ENCODE data around the gene FMN1.

FMN1 gene

GRCh38 chr15:33242165-33242564 lies 47.7 kb upstream of the FMN1 start:
- H2BK12ac ChIP-seq (ENCODE audit: low read length), result no peak overlapping the region
- peak; percentile 90 to 97 for DNase-seq
- H2AK5ac ChIP-seq (ENCODE audit: low read length), result no peak overlapping the region
- H2BK5ac ChIP-seq (ENCODE audit: low read depth, low read length, poor library complexity), result peak overlapping the region; percentile 44
- H3K4me3 ChIP-seq (ENCODE audit: low read depth, low read length), result no peak overlapping the region
- H3K27ac ChIP-seq (ENCODE audit: low read depth, low read length), result peak overlapping the region; percentile 99
- H4K12ac ChIP-seq (ENCODE audit: low read depth, low read length), result no peak overlapping the region
- peaks cover 2% of the 10 kb centered on the region for H3K79me2 ChIP-seq (ENCODE audit: control insufficient read depth, insufficient read depth, low read length, poor library complexity)
- H3K79me1 ChIP-seq (ENCODE audit: low read length), result peaks cover 26% of the 10 kb centered on the region
- no peaks in the 10 kb centered on the region for H3K36me3 ChIP-seq (ENCODE audit: control insufficient read depth in 1 of 2, insufficient read depth in 2 of 2, low read length in 2 of 2)
- H3K14ac ChIP-seq (ENCODE audit: low read length), result no peak overlapping the region
- no peak overlapping the region for H2BK120ac ChIP-seq (ENCODE audit: insufficient read depth, low read length, poor library complexity)
- H3K27me3 ChIP-seq (ENCODE audit: insufficient read depth, low read length), result no peaks in the 10 kb centered on the region
- H2AFZ ChIP-seq (ENCODE audit: insufficient read depth, low read length, poor library complexity), result no peak overlapping the region
- H3K4ac ChIP-seq (ENCODE audit: low read depth, low read length), result no peak overlapping the region
- no peak overlapping the region for H3K9ac ChIP-seq (ENCODE audit: low read length)
- H3K23ac ChIP-seq (ENCODE audit: low read length), result no peak overlapping the region
- H4K8ac ChIP-seq (ENCODE audit: low read depth, low read length), result no peak overlapping the region
- no peak overlapping the region for H3K18ac ChIP-seq (ENCODE audit: low read length)
- H4K91ac ChIP-seq (ENCODE audit: low read depth, low read length), result no peak overlapping the region
- no CpG with 5 or more reads among the region's 1 CpG for whole genome bisulfite sequencing (ENCODE audit: extremely low coverage, insufficient coverage, insufficient read length)
- peak overlapping the region; percentile 43 for H3K4me2 ChIP-seq (ENCODE audit: low read length)
- peaks cover 18 to 19% of the 10 kb centered on the region in 2 experiments for H3K4me1 ChIP-seq (ENCODE audit: control insufficient read depth in 1 of 2, insufficient read depth in 2 of 2, low read length in 2 of 2)
- H3K9me3 ChIP-seq (ENCODE audit: insufficient read depth, low read depth, low read length), result no peaks in the 10 kb centered on the region

- H3K4me3 ChIP-seq (ENCODE audit: low read depth, low read length), result no peak overlapping the region
- H3K4me2 ChIP-seq (ENCODE audit: low read length), result no peak overlapping the region
- no peaks in the 10 kb centered on the region for H3K36me3 ChIP-seq (ENCODE audit: control insufficient read depth in 1 of 2, insufficient read depth in 2 of 2, low read length in 2 of 2)
- no peak overlapping the region for H2BK12ac ChIP-seq (ENCODE audit: low read length)
- no peak overlapping the region for H3K23ac ChIP-seq (ENCODE audit: low read length)
- H2BK120ac ChIP-seq (ENCODE audit: insufficient read depth, low read length, poor library complexity), result no peak overlapping the region
- no peak overlapping the region for H2AFZ ChIP-seq (ENCODE audit: insufficient read depth, low read length, poor library complexity)
- no peak overlapping the region for H4K8ac ChIP-seq (ENCODE audit: low read depth, low read length)
- H4K91ac ChIP-seq (ENCODE audit: low read depth, low read length), result no peak overlapping the region
- no peak overlapping the region for H3K4ac ChIP-seq (ENCODE audit: low read depth, low read length)
- H3K9ac ChIP-seq (ENCODE audit: low read length), result no peak overlapping the region
- no peak overlapping the region for H3K27ac ChIP-seq (ENCODE audit: low read depth, low read length)
- no peak overlapping the region for H3K18ac ChIP-seq (ENCODE audit: low read length)
- H3K4me1 ChIP-seq (ENCODE audit: control insufficient read depth in 1 of 2, insufficient read depth in 2 of 2, low read length in 2 of 2), result peaks cover 3 to 5% of the 10 kb centered on the region in 2 experiments
- H4K12ac ChIP-seq (ENCODE audit: low read depth, low read length), result no peak overlapping the region
- peaks cover 2% of the 10 kb centered on the region for H3K79me2 ChIP-seq (ENCODE audit: control insufficient read depth, insufficient read depth, low read length, poor library complexity)
- peaks cover 11% of the 10 kb centered on the region for H3K79me1 ChIP-seq (ENCODE audit: low read length)
- no peak overlapping the region for H2AK5ac ChIP-seq (ENCODE audit: low read length)
- no peak for DNase-seq
- no peak overlapping the region for H3K14ac ChIP-seq (ENCODE audit: low read length)
- no peaks in the 10 kb centered on the region for H3K27me3 ChIP-seq (ENCODE audit: insufficient read depth, low read length)
- no CpG with 5 or more reads among the region's 4 CpGs for WGBS (ENCODE audit: extremely low coverage, insufficient coverage, insufficient read length)
- no peaks in the 10 kb centered on the region for H3K9me3 ChIP-seq (ENCODE audit: insufficient read depth, low read depth, low read length)
- no peak overlapping the region for H2BK5ac ChIP-seq (ENCODE audit: low read depth, low read length, poor library complexity)
Measured at GRCh38 chr15:33236841-33237509, 42.5 kb upstream of the FMN1 start.

GRCh38 chr15:33234020-33234461 lies 39.5 kb upstream of the FMN1 start:
- Histone ChIP-seq H2AFZ (ENCODE audit: insufficient read depth, low read length, poor library complexity) (no peak overlapping the region), H3K27me3 (ENCODE audit: insufficient read depth, low read length) (no peaks in the 10 kb centered on the region), H3K79me2 (ENCODE audit: control insufficient read depth, insufficient read depth, low read length, poor library complexity) (no peaks in the 10 kb centered on the region), H2AK5ac (ENCODE audit: low read length) (no peak overlapping the region), H2BK120ac (ENCODE audit: insufficient read depth, low read length, poor library complexity) (no peak overlapping the region), H3K4me2 (ENCODE audit: low read length) (no peak overlapping the region), H2BK5ac (ENCODE audit: low read depth, low read length, poor library complexity) (no peak overlapping the region), H3K4me1 (ENCODE audit: control insufficient read depth in 1 of 2, insufficient read depth in 2 of 2, low read length in 2 of 2) (peaks cover 0 to 2% of the 10 kb centered on the region in 2 experiments), H3K14ac (ENCODE audit: low read length) (no peak overlapping the region), H4K91ac (ENCODE audit: low read depth, low read length) (no peak overlapping the region), H3K36me3 (ENCODE audit: control insufficient read depth in 1 of 2, insufficient read depth in 2 of 2, low read length in 2 of 2) (no peaks in the 10 kb centered on the region), H4K12ac (ENCODE audit: low read depth, low read length) (no peak overlapping the region), H3K9ac (ENCODE audit: low read length) (no peak overlapping the region), H3K18ac (ENCODE audit: low read length) (no peak overlapping the region), H3K4ac (ENCODE audit: low read depth, low read length) (no peak overlapping the region), H2BK12ac (ENCODE audit: low read length) (peak overlapping the region; percentile 82), H3K79me1 (ENCODE audit: low read length) (peaks cover 2% of the 10 kb centered on the region), H3K9me3 (ENCODE audit: insufficient read depth, low read depth, low read length) (no peaks in the 10 kb centered on the region), H3K27ac (ENCODE audit: low read depth, low read length) (no peak overlapping the region), H3K23ac (ENCODE audit: low read length) (no peak overlapping the region), H4K8ac (ENCODE audit: low read depth, low read length) (no peak overlapping the region), H3K4me3 (ENCODE audit: low read depth, low read length) (no peak overlapping the region)
- peak; percentile 27 to 79 for DNase-seq
- WGBS (ENCODE audit: extremely low coverage, insufficient coverage, insufficient read length), result no CpG with 5 or more reads among the region's 5 CpGs

- Histone ChIP-seq H4K8ac (ENCODE audit: low read depth, low read length) (no peak overlapping the region), H2AFZ (ENCODE audit: insufficient read depth, low read length, poor library complexity) (no peak overlapping the region), H3K9ac (ENCODE audit: low read length) (no peak overlapping the region), H3K4me3 (ENCODE audit: low read depth, low read length) (no peak overlapping the region), H2BK120ac (ENCODE audit: insufficient read depth, low read length, poor library complexity) (no peak overlapping the region), H3K4me2 (ENCODE audit: low read length) (no peak overlapping the region), H3K36me3 (ENCODE audit: control insufficient read depth in 1 of 2, insufficient read depth in 2 of 2, low read length in 2 of 2) (no peaks in the 10 kb centered on the region), H2BK12ac (ENCODE audit: low read length) (no peak overlapping the region), H3K18ac (ENCODE audit: low read length) (no peak overlapping the region), H3K79me1 (ENCODE audit: low read length) (no peaks in the 10 kb centered on the region), H2BK5ac (ENCODE audit: low read depth, low read length, poor library complexity) (no peak overlapping the region), H3K27me3 (ENCODE audit: insufficient read depth, low read length) (no peaks in the 10 kb centered on the region), H3K27ac (ENCODE audit: low read depth, low read length) (no peak overlapping the region), H4K91ac (ENCODE audit: low read depth, low read length) (no peak overlapping the region), H3K14ac (ENCODE audit: low read length) (no peak overlapping the region), H2AK5ac (ENCODE audit: low read length) (no peak overlapping the region), H3K79me2 (ENCODE audit: control insufficient read depth, insufficient read depth, low read length, poor library complexity) (no peaks in the 10 kb centered on the region), H3K4ac (ENCODE audit: low read depth, low read length) (no peak overlapping the region), H3K9me3 (ENCODE audit: insufficient read depth, low read depth, low read length) (no peaks in the 10 kb centered on the region), H3K23ac (ENCODE audit: low read length) (no peak overlapping the region), H4K12ac (ENCODE audit: low read depth, low read length) (no peak overlapping the region), H3K4me1 (ENCODE audit: control insufficient read depth in 1 of 2, insufficient read depth in 2 of 2, low read length in 2 of 2) (no peaks in the 10 kb centered on the region)
- DNase-seq, result peak; percentile 19 to 53
- WGBS (ENCODE audit: extremely low coverage, insufficient coverage, insufficient read length), result no CpG with 5 or more reads among the region's 3 CpGs
Measured at GRCh38 chr15:33226559-33227181, 32.2 kb upstream of the FMN1 start.
